Umbilical cord (tissue), 2 donors: ENCODE measurements around the gene COL5A2. TPM values are rescaled to one million over a fixed set of nuclear protein-coding genes. Genes with fewer than 3 reads are reported as not detected.

Source experiments
- DNase-seq: peaks from one replicate; pipeline ENCODE4 v3.0.0-alpha.2; 2015; ENCODE audit warnings: low spot score
- total RNA-seq: library from RNA; depleted of rRNA; stranded (reverse); fragments of >200 nt; gene quantifications from one replicate; pipeline ENCODE4 v1.2.3, GENCODE V29; 2014; ENCODE audit warnings: low replicate concordance; ENCODE audit not compliant: insufficient read depth

Gene COL5A2
- total RNA-seq, 1 donor from 2014 or later = 2,163 TPM

DNA sequence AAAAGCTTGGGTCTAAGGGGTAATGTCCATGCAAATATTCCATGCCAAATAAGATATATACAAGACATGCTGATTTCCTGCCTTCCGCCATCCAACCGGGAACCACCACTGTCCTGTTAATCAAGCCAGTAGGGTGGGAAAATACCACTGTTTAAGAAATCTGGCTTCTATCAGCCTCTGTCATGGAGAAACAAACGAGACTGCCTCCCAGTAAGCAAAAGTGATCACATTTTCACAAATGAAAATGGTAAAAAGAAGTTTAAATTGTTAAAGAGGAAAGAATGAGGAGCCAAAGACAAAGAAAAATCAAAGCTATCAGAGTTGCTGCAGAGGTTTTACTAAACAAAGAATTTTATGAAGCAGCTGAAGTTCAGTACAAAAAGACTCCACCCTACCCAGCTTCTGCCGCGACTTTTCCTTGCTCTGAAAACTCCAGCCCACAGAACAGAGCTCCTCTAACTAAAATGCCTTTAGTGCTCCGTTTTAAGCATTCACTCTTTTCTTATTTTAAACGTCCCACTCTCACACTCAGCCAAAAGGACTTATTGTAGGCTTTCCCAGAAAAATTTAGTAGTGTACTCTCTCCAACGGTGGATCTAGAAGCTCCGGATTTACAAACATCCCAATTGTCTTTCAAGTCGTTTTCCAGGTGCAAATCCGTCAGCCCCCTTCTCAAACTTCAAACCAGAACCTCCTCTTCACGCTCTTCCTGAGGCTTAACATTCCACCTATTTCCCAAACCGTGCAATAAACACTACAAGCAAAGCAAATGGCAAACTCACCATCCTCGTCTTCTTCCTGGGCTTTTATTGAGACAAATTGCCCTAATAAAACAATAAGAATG, 613 bp downstream of the COL5A2 start:
- DNase-seq = peak; percentile 90

GRCh38 chr2:189178054-189178453, 1.5 kb downstream of the COL5A2 start:
- DNase-seq = no peak

DNA sequence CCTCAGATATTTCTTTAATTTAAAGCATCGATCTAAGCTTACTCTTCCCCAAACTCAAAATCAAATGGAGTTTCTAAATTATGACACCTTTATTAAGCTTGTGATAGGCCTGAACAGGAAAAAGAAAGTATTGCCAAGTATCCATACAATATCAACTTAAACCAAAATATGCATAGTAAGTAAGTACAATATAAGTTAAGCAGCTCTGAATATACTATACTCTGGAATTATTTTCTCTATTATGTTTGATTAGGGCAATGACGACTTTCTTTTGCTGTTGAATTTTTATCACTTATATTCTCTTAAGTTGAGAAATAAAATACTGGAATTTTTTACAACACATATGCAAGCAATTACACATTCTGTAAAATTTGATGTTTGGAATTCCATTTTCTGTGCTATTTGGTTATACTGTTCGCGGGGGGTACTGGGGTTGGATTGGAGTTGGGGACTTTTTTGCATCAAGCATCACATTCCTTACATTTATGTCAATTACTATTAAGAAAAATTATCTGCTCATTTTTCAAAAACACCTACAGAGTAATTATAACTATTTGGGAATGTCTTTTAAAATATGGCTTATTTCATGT, 2.2 kb downstream of the COL5A2 start:
- no peak for DNase-seq

DNA sequence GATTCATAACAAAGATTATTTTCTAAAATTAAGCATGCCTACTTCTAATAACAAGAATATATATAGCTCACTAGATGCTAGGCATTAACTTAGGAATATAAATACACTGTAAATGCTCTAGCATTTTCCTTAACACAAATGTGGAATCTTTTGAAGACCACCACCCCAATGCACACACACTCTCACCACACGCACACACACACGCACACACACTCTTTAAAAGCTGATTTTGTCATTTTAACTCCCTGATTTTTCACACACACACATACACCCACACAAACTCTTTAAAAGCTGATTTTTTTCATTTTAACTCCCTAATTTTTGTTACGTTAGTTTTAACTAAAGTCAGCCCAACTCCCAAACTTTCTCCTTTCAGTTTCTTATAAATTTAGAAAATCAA, 3.0 kb downstream of the COL5A2 start:
- DNase-seq = no peak

DNA sequence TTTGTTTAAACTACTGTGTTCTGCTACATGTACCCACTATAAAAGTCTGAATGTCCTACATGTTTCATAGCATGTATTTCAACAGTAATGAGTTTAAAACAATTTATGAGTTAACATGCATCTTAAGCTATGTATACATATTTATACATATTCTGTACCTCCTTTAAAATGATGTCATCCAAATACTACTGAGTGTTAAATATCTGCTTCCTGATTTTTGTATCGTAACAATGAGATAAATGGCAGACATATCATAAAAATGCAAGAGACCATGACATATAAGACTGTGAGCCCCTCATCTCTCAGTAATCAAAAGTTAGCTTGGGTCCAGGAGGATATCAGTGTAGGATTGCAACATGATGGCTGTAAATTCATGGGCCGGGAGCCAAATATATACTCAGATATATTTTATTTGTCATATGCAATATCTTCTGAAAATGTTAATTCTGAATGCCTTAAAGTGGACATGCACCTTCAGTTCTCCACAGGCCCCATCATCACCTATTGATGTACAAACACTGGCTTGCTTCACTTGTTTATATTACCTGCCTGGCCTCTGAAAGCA, 3.6 kb downstream of the COL5A2 start:
- peak; percentile 53 for DNase-seq

DNA sequence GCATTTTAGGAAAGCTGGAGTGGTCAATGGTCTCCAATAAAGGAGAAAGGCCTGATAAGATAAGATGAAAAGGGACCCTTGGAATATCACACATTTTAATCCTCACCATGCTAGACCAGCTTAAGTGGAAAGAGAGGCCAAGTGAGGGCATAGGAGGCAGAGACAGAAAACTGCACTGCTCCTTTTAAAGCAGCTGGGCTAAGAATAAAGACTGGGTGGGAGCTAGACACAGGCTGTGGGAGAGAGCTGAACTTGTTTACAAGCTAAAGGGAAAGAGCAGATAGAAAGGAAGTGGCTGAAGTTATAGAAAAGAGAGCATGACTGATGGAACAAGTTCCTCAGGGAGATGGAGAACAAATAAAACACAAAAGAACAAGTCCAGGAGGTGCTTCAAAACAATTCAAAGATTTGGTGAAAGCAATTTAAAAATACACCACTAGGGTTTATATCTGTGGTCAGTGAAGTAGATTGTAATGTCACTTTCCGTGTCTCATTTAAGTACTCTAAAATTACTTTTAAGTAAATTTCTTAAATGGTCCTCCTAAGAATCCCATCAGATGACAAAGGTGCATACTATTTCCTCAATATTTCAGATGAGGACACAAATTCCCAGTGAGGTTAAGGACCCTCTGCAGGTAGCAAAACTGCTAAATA, 7.5 kb downstream of the COL5A2 start:
- DNase-seq = no peak

- DNase-seq = no peak
These were observed 10.6 kb downstream of the COL5A2 start for GRCh38 chr2:189168856-189169499.

DNA sequence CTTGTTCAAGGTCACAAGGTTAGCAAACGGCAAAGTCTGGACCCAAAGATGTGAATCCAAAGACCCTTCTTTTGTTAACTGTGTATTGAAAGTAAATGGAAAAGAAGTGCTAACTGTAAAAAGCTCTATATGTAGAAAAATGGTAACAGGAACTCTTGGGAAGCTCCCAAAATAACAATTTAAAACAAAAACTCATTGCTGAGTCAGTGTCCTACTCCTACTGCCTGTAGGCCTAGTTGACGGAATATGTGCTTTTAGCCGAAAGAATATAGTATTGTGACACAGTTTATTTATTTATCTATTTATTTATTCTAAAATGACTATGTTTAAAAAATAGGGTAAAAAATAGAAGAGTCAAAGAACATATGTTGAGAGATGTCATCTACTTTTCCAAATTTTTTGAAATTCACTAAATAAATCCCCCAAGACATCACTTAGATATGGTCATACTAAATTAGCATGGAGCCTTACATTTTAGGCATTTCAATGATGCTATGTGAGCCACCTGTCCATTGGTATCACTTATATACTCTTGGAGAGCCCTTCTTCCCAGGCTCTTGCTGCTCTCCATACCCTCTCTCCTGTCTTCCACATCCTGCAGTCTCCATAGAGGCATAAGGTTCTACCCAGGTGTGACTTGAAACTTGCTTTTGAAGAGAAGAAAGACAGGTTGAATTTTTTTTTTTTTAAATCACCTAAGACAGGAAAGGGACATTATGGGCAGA, 13.7 kb downstream of the COL5A2 start:
- no peak for DNase-seq

GRCh38 chr2:189164746-189165145, 14.8 kb downstream of the COL5A2 start:
- peak; percentile 67 for DNase-seq

DNA sequence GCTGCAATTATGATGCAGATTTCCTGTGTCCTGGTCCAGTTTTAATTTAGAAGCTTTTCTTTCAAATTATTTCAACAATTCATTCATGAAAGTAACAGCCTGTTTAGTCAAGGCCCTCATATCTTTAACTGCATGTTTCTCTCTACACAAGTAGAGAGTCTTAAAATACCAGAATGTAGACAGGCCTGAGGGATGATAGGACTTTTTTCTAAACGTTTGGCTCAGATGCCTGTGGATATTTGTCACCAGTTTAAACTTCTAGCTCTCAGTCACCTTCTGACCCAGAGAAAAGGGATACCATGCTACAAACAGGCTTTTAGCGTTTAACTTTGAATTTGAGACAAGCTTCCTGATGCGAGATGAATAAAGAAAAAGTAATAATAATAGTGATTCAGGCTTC, 15.7 kb downstream of the COL5A2 start:
- peak; percentile 71 for DNase-seq

- DNase-seq = no peak
These were observed 17.0 kb downstream of the COL5A2 start for GRCh38 chr2:189162566-189162965.

- DNase-seq = no peak
These were observed 17.7 kb downstream of the COL5A2 start for GRCh38 chr2:189161894-189162293.

DNA sequence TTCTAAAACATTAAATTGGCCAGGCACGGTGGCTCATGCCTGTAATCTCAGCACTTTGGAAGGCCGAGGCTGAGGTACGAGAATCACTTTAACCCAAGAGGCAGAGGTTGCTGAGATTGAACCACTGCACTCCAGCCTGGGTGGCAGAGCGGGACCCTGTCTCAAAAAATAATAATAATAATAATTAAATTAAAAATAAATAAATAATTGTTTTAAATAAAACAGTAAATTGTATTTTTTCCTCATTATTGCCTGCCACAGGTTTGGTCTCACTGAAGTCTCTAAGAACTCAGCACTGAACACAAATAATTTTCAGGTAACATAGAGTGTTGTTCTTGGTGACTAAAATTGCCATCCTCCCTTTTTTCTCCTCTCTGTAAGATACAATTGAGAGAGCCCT, 19.8 kb downstream of the COL5A2 start:
- DNase-seq = no peak

GRCh38 chr2:189159273-189159672, 20.3 kb downstream of the COL5A2 start:
- DNase-seq = no peak

DNA sequence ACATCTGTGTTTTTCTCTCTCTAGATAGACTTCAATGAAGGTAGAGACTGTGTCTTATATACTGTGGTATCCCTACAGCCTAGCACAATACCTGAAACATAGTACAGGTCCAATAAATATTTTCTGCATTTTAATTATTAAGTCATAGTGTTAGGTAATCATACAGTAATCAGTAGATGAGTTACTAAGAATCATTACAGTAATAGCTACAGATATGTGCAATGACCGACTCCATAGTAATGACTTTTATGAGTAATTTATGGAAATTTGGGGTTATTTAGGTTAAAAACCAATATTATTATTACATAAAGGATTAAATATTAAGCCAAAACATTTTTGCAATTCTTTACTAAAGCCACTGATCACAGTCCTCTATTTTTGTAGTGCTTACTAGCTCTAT, 21.6 kb downstream of the COL5A2 start:
- DNase-seq = no peak

- DNase-seq = no peak
These were observed 22.1 kb downstream of the COL5A2 start for GRCh38 chr2:189157456-189157855.

DNA sequence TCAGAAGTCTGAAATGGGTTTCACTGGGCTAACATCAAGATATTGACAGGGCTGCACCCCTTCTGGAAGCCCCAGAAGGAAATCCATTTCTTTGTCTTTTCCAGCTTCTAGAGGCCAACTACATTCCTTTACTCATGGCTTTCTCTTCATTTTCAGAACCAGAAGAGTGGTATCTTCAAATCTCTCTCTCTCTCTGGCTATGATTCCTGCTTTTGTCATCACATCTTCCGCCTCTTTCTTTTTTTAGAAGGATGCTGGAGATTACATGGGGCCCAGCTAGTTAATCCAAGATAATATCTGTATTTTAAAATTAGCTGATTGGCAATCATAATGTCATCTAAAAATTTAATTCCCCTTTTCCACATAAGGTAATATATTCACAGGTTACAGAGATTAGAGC, 23.8 kb downstream of the COL5A2 start:
- DNase-seq = no peak

DNA sequence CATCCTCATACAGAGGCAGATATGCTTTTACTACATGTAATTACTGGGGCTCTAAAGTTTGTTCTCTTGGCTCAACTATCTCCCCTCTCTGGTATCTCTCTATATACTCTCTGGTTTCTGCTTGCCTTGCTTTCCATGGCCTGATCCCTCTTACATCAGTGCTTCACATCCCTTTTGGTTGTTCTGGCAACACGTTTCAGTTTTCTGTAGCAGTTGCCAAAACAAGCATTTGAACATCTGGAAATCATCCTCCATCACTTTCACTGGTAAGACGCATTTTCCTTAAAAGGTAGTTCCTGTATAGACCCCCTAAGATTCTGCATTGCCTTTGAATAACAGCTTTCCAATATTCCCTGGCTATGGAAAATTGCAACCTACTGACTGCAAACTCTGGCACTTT, 25.9 kb downstream of the COL5A2 start:
- DNase-seq = peak; percentile 86

GRCh38 chr2:189152483-189152882, 27.1 kb downstream of the COL5A2 start:
- DNase-seq = no peak

DNA sequence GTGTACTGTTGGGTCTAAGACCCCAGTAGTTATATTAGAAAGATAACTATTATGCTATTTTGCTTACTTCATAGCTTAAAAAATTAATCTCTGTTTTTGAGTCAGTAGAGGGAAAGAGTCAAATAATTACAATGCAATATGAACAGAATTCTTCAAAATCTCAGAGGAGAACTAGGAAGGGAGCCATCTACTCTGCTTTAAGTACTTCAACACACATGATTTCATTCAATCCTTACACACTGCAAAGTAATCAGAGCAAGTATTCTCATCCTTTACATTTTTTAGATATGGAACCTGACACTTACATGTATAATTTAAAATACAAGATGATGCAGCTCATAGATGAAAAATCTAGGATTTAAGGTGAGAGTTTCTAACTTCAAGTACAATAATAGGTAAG, 27.7 kb downstream of the COL5A2 start:
- DNase-seq = no peak

- no peak for DNase-seq
These were observed 29.5 kb downstream of the COL5A2 start for GRCh38 chr2:189150033-189150432.
